Left forelimb (tissue), 1 donor: ENCODE results near the gene CAMSAP1.

Experiments used
- DNase-seq: peaks from one replicate; pipeline ENCODE4 v3.0.0-alpha.2; 2018; ENCODE audit warnings: low spot score

The CAMSAP1 gene

DNA sequence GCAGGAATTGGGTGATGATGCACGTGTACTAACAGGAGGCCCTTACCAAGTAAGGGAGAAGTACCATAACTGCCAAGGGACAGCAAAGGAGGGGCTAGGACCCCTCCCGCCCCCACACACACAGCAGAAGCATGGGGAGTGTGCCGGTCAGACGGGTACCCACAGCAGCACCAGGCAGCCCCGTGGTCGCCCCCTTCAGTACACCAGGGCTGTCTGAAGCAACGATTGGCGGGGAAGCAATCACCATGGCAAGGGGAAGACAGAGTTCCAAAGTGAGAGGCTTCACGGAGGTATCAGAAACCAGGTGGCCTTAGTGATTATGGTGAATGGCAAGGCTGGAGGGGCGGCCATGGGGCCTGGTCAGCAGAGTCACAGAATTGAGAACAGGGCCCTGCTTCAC is 72.2 kb downstream of the CAMSAP1 start:
- no peak for DNase-seq

DNA sequence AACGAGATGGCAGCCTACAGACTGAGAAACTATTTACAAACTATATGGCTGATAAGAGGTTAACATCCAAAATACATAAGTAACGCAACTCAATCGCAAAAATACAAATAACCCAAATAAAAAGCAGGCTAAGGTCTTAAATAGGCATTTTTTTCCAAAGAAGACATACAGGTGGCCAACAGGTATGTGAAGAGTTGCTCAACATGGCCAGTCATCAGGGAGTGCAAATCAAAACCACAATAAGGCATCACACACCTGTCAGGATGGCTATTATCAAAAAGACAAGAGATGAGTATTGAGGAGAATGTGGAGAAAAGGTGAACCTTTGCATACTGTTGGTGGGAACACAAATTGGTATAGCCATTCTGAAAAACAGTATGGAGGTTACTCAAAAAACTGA is 73.5 kb downstream of the CAMSAP1 start:
- DNase-seq: no peak

DNA sequence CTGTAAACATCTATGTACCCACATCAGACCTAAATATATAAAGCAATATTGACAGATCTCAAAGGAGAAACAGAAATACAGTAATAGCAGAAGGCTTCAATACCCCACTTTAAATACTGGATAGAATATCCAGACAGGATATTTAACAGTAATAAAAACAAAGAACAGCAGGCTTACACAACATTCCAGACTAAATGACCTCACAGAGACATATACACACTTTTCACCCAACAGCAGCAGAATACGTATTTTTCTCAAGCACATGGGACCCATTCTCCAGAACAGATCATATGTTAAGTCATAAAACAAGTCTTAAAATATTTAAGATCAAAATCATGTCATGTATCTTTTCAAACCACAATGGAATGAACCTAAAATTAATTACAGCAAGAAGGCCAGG is 76.8 kb downstream of the CAMSAP1 start:
- no peak for DNase-seq

DNA sequence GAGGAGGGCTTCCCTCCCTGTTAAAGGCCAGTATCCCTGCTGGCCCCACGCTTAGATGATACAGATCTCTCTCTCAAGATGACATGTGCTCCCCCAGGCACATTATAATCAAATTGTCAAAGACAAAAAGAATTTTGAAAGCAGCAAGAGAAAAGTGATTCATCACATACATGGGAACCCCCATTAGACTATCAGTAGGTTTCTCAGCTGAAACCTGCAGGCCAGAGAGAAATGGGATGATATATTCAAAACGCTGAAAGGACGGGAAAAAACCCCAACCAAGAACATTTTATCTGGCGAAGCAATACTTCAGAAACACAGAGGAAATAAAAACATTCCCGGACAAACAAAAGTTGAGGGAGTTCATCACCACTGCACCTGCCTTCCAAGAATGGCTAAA is 78.7 kb downstream of the CAMSAP1 start:
- DNase-seq: no peak

DNA sequence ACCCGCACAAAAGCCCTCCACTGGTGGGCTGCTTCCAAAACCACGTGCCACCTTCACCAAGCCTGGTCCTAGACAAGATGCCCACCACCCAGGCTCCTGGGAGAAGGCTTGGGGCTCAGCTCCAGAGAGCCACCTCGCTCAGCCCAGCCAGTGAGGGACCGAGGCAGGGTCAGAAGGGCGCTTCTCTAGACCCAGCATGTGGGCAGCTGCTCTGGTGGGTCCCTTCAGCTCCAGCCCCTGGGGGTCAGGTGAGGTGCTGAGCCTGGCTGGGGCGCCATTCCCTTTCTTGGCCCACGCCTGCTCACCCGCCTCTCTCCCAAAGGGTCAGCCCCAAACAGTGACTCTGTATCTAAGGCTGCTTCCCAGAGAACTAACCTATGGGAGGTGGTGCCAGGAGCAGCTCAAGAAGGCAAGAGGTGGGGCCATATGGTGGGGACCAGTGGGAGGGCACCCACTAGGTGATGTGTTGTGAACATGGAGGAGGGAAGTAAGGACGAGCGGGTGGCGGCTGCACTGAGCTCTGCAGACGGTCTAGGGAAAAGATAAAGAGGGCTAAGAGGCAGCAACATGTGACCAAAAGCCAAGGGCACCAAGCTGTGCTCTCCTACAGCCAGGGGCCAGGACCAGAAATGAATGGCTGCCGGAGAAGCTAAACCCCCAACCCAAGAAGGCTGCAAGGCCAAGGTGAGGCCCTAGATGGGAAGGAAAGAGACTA is 79.3 kb downstream of the CAMSAP1 start:
- no peak for DNase-seq

DNA sequence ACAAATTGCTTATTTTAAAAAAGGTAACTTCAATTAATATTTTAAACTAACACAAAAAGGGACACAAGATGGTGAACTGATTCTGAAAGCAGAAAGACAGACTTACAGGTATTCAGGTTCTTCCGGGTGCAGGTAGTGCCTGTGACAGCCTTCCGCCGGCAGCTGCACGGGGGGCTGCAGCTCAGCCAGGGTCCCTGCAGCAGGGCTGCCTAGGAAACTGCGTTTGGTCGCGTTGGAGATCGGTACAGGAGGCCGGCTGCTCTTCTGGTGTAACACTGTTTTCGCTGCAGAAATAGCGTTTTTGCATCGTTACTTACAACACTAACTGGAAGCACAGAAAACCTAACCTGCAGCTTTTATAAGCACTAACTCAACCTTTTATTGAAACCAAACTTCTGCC is 80.0 kb downstream of the CAMSAP1 start:
- DNase-seq: no peak

DNA sequence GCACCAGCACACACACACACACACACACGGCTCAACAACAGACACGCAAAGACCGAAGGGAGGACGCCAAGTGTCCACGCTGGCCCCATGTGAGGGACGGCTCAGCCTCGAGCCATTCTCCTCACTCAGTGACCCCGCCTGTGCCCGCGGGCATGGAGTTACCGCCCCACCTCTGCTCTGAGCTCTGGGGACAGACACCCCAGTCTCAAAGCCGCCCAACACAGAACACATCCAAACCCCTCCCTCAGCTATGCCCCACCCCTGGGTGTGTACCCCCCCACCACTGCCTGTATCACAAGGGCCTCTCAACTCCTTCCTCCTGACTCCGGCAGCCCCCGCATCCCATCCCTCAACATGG is 81.2 kb downstream of the CAMSAP1 start:
- no peak for DNase-seq

DNA sequence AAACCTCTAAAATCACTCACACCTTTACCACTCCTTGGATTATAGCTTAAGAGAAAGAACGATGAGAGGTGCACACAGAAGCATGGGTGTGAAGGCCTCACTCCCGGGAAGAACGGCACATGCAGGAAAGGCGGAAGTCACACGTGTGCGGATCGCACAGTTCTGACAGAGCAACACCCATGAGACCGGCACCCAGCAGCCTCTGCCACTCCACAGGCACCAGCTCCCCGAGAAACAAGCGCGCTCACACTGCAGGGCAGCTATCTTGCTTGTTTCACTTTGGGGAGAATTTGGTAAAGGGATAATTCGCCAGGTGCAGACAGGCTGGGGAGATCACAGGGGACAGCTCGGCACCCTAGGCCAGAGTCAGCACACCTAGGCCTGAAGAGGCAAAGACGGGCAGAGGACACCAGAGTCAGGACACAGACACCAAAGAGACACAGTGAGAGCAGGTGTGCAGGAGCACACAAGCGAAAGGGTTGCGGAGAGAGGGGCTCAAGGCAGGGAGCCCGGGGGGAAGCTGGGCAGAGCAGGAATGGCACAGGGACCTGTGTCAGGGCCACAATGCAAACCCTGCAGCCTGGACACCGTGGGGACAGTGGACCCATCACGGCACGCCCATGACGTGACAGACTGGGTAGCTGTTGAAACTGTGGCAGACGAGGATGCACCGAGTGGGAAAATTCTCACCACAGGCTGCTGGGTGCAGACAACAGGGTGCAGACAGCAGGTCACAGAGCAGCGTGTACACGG is 81.7 kb downstream of the CAMSAP1 start:
- no peak for DNase-seq

DNA sequence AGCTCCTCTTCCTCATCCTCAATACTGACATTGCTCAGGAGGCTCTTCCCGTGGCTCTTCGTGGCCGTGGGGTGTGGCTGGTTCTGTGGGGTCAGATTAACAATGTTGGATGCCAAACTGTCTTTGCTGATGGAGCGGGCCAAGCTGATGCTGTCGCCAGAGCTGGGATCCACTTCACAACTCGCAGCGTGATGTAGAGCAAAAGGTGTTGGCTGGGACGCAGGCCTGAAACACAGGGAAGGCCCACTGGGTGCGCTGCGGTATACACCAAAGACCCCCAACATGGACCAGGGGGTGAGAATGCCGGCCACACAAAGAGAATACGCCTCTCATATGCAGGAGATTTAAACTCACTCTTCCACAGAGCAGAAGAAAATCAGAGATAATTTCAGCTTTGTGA is 84.3 kb downstream of the CAMSAP1 start:
- DNase-seq: no peak

DNA sequence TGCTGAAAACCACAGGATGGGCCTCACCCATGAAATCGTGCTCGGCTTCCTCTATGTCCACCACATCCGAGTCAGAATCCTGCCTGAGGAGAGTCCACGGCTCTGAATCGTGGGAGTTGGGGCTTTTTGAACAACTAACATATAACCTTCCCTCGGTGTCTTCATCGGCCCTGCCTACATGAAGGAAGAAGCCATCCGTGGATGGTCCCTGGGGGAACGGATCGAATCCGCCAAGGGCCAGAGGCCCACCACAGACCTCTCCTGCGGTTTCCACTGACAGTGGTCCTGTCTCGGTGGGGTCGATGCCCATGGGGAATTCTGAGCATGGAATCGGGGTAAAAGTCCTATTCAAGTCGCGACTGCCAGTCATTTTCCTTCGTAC is 85.0 kb downstream of the CAMSAP1 start:
- no peak for DNase-seq

DNA sequence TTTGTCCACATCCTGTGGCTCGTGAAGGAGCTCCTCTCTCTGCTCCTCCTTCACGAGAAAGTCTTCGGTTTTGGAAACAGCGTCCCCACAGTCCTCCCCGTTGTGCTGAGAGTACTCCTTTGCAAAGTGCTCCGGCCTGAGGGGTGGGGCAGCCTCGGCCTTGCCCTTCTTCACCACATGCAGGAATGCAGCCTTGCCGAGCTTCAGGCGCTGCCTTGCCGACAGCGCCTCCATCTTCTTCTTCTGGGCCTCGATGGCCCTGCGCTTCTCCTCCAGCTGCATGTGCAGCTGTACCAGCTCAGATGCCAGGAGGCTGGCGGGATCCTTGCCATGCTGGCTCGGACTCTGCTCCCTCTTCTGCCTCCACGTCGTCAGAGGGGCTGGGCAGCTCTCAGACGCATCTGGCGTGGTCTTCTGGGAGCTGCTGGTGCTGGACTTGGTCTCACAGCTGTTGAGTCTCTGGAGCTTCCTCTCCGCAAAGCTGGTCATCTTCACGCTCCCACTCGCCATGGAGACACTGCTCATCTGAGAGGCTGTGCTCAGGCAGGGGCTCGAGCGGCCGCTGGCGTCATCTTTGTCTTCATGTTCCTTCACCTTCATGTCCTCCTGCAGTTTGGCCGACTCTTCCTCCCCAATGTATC is 85.5 kb downstream of the CAMSAP1 start:
- no peak for DNase-seq

DNA sequence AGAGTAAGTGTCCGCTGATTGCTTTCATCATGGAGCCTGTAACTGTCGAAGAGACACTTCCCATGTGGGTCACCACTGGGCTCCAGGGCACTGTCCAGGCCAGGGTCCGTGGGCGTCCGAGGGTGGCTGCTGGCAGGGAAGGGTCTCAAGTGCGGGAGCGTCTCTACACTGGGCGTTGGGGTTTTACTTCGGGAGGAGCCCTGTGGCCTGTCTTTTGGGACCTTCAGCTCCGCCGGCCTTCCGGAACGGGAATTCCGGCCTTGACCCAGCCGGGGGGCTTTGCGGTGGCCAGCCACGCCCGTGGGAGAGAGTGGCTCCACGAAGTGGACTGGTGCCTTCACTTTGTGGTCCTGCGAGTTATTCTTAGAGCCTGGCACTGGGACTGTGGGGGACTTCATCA is 86.2 kb downstream of the CAMSAP1 start:
- DNase-seq: no peak

DNA sequence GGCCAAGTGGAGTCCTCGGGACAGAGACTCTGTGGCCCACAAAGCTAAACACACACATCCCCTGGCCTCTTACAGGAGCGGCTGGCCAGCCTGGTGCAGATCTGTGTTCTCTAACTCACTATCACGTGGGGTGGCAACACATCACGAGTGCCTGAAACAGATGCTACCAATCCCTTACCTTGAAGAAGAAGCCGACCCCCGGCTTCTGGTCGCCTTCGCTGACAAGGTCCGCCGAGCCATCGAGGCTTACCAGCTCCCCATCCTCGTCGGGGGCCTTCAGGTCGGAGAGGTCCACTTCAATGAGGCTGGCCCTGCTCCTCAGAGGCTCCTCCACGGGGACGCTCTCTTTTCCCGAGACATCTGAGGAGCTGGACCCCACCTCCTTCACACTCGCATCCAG is 86.7 kb downstream of the CAMSAP1 start:
- DNase-seq: no peak

DNA sequence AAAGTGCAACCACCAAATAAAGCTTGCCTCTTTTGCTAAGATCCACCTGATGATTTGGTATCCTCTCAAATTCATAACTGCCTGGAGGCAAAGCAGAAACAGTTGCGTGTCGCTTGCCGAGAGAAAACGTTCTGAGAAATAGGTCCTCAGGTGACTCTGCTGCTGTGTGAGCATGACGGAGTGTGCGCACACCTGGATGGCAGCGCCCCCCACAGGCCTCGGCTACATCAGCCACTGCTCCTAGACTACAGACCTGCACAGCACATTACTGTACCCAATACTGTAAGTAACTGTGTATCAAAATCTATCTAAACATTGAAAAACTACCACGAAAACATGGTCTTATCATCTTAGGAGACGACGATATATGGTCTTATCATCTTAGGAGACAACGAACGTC is 87.4 kb downstream of the CAMSAP1 start:
- DNase-seq: no peak

DNA sequence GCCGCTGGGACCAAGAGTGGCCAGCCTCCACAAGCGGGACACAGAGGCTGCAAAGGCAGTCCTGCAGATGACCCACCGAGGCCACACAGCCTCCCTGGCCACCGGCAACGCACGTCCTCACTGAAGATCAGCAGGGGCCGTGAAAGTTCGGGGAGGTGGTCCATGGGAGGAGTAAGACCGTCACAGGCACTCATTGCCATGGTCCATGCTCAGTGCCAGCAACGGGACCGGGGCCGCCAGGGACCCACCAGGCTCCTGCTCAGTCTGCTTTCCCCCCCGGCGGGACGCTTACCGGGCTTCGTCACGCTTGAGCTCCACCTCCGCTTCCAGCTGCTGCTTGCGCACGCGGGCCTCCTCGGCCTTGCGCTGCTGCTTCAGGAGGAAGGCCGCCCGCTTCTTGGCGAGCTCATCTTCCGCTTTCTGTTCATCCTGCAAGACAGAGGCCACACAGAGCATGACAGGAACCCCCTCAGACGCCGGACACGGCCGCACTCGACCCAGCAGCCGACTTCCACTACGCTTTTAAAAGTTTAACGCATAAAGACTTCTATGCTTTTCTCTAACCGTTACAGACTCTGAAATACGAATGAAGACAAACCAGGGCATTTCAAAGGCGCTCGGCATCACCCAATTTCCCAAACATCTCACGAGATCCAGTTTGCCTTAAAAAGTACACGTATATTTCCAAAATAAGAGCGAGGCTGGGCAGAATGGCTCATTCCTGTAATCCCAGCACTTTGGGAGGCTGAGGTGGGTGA is 88.4 kb downstream of the CAMSAP1 start:
- DNase-seq: no peak

DNA sequence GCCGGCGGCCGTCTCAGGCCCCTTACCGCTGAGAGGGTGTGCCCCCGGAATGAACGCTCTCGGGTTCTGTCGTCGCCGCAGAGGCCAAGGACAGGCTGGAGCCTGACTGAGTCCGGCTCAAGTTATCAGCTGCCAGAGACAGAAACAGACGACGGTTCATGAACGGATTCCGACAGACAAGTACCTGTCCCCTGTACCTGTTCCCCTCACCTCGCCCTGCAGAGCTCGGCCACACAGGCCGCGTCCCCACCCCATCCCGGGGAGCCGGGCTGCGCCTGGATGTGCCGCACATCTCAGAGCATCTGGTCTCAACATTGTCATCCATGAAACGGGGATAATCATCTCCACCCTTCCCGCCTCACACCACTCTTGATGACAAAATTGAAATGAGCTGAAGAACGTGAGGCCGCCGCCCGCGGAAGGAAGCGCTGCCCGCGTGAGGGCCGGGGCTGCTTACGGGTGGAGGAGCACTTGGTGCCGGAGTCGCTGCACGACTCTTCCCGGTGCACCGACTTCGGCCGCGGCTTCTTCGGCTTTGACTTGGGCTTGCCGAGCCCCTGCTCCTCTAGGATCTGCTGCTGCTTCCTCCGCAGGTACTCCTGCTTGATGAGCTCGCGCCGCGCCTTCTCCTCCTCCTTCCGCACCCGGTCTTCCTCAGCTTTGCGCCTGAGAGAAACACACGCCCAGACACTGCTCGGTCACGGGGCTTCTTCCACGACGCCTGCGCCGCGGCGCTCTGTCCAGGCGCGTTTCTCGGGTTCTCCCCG is 89.2 kb downstream of the CAMSAP1 start:
- no peak for DNase-seq

DNA sequence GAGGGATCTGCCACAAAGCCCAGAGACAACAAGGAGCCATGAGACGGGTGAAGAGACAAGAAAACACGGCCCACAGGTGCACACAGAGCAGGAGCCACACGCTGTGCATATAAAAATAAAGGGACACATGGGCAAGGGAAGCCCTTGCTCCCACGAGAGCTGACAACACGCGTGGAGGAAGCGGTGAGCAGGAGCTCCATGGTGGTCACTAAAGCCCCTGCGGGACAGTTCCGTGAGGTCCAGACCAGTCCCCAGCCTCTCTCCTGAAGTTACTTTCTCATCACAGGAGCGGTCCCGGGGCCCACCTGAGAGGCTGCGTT is 90.7 kb downstream of the CAMSAP1 start:
- DNase-seq: no peak

DNA sequence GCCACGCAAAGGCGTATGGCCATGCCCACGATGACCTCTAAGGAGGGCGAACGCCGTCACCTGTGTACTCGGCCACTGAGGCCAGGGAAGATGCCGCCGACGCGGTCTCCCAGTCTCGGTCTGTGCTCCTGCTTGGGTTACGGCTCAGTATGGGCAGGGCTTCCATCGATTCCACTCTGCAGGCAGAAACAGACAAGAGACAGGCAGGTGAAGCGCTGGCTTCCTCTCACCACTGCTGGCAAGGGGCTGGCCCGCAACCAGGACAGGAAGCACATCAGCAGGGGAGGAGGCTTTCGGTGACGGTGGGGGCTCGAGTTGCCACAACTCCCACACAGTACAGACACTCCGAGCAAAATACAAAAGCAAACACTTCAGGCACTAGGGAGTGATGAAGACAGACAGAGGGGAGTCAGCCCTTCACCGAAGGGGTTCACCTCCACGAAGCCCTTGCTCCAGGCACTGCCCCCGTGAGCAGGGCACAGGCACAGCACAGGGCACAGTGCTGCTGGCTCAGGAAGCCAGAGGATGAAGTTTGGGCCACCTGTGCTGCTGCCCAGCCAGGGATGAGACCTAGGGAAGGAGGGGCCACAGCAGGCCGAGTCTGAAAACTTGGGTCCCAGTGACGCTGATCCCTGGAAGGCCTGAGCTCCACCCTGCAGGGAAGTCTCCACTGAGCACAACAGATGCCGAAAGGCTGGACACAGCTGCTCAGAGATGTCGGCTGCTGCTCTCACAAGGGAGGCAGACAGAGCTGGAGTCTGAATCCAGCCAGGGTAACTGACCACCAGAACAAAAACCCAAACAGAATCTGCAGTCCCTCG is 91.3 kb downstream of the CAMSAP1 start:
- DNase-seq: no peak

DNA sequence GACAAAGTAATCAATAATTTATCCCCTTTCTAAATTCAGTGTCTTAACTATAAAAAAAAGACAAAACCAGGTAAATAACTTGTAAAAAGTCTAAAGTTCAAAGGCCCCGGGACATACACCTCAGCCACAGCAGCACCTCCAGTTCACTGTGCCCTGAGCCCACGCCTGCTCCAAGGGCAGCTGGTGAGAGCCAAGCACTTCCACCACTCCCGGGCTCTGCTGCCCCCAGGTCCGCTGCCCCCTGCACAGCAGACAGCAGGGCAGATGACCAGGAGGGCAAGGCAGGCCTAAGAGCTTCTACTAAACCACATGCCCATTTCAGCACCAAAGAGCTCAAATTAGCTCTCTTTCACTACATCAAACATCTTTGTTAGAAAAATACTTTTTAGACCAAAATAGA is 91.9 kb downstream of the CAMSAP1 start:
- no peak for DNase-seq

DNA sequence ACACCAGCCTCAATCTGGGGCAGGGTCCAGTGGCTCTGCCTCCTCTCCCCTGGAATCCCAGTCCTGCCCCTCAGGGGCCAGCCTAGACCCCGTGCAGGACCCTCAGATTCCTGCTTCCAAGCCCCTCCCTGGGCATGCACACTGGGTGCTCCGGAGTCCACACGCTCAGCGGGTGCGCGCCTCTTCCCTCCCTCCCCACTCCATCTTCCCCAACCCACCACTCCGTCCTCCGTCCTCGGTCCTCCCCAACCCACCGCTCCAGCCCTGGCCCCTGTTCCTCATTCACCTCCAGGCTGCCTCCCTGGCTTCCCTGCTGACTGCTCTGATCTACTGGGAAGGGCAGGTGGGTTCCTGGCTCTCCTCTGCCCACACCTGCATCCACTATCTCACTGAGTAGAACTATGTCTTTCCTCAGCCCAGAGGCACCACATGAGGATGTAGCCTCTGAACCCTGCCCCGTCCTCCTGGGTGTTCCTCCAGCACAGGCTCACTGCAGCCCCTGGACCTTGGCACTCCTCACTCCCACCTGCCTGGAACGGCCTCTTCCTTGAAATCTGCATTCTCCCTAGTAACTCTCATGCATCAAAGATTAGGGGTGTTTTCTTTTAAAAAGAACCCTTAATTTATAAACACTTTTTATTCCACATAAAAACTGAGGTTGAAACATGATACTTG is 92.8 kb downstream of the CAMSAP1 start:
- no peak for DNase-seq
